Measurements from ENCODE around the gene TLE6.
"Not testable (repeated sequence)": the region's sequence is repeated elsewhere in the genome, so short reads cannot be mapped to it uniquely, and the experiment has no call there.

TLE6 gene

GRCh38 chr19:3006075-3006767 is 28.9 kb downstream of the TLE6 start:
- Histone ChIP-seq H3K9ac (ENCODE audit: low read depth, low read length) (no peak overlapping the region), H3K36me3 (ENCODE audit: insufficient read depth, low read length) (no peaks in the 10 kb centered on the region), H3K27me3 (ENCODE audit: control insufficient read depth, insufficient read depth, low read length) (peaks cover 14% of the 10 kb centered on the region), H3K9me3 (replicated peaks; ENCODE audit: low read length) (no peaks in the 10 kb centered on the region), H3K4me1 (ENCODE audit: control insufficient read depth, insufficient read depth, low read length) (no peaks in the 10 kb centered on the region), H3K4me3 (ENCODE audit: low read length) (no peak overlapping the region), H3K4me2 (ENCODE audit: low read length) (no peak overlapping the region)

- Histone ChIP-seq H3K4me1 (ENCODE audit: control insufficient read depth, insufficient read depth, low read length) (no peaks in the 10 kb centered on the region), H3K4me3 (ENCODE audit: low read length) (no peak overlapping the region), H3K27me3 (ENCODE audit: control insufficient read depth, insufficient read depth, low read length) (peaks cover 23% of the 10 kb centered on the region), H3K36me3 (ENCODE audit: insufficient read depth, low read length) (no peaks in the 10 kb centered on the region), H3K9me3 (replicated peaks; ENCODE audit: low read length) (no peaks in the 10 kb centered on the region), H3K4me2 (ENCODE audit: low read length) (no peak overlapping the region), H3K9ac (ENCODE audit: low read depth, low read length) (no peak overlapping the region)
Observed at GRCh38 chr19:3007975-3008374, 30.6 kb downstream of the TLE6 start.

GRCh38 chr19:3008994-3009393 is 31.6 kb downstream of the TLE6 start:
- no peaks in the 10 kb centered on the region for H3K9me3 ChIP-seq (replicated peaks; ENCODE audit: low read length)
- H3K4me3 ChIP-seq (ENCODE audit: low read length) = no peak overlapping the region
- no peak overlapping the region for H3K9ac ChIP-seq (ENCODE audit: low read depth, low read length)

GRCh38 chr19:3010871-3011270 is 33.5 kb downstream of the TLE6 start:
- H3K4me2 ChIP-seq (ENCODE audit: low read length) = no peak overlapping the region
- no peaks in the 10 kb centered on the region for H3K9me3 ChIP-seq (replicated peaks; ENCODE audit: low read length)
- H3K9ac ChIP-seq (ENCODE audit: low read depth, low read length) = no peak overlapping the region
- no peaks in the 10 kb centered on the region for H3K36me3 ChIP-seq (ENCODE audit: insufficient read depth, low read length)
- no peaks in the 10 kb centered on the region for H3K4me1 ChIP-seq (ENCODE audit: control insufficient read depth, insufficient read depth, low read length)
- H3K4me3 ChIP-seq (ENCODE audit: low read length) = no peak overlapping the region
- H3K27me3 ChIP-seq (ENCODE audit: control insufficient read depth, insufficient read depth, low read length) = peaks cover 16% of the 10 kb centered on the region

More at GRCh38 chr19:3008994-3009393, 31.6 kb downstream of the TLE6 start:
- Histone ChIP-seq H3K36me3 (ENCODE audit: insufficient read depth, low read length) (no peaks in the 10 kb centered on the region), H3K4me2 (ENCODE audit: low read length) (no peak overlapping the region), H3K4me1 (ENCODE audit: control insufficient read depth, insufficient read depth, low read length) (no peaks in the 10 kb centered on the region), H3K27me3 (ENCODE audit: control insufficient read depth, insufficient read depth, low read length) (peaks cover 25% of the 10 kb centered on the region)

- not testable (repeated sequence) for H3K4me1 ChIP-seq (ENCODE audit: control insufficient read depth, insufficient read depth, low read length); H3K4me2 ChIP-seq (ENCODE audit: low read length); H3K36me3 ChIP-seq (ENCODE audit: insufficient read depth, low read length); H3K9me3 ChIP-seq (replicated peaks; ENCODE audit: low read length); H3K4me3 ChIP-seq (ENCODE audit: low read length); H3K9ac ChIP-seq (ENCODE audit: low read depth, low read length)
- peaks cover 16% of the 10 kb centered on the region for H3K27me3 ChIP-seq (ENCODE audit: control insufficient read depth, insufficient read depth, low read length)
Observed at GRCh38 chr19:3012059-3012458, 34.7 kb downstream of the TLE6 start.

DNA sequence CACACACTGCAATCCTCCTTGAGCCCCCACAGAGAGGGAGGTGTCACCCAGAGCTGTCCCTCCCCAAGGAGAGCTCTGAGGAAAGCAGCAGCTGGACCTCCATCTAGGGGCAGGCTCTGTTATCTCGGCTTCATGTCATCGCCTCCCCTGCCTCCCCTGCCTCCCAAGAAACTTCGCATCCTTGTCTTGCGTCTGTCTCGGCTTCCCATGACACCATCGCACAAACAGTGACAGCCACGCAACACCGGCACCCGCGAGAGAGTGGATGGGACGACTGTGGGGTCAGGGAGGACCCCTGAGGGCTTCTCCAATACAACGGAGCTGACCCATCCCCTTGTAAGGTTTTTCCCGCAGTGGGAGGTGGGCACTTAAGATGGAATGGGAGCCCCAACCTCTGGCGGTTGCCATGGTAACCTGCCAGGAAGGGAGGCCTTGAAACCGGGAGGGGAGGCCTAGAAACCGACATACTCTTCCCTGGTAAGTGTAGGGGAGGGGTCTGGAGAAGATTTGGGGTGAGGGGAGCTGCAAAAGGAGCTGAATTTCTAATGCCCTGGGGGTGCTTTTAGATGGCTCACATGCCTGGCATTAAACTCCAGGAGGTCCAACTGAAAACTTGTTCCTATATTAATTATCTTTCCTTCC is 35.4 kb downstream of the TLE6 start:
- Histone ChIP-seq H3K4me1 (ENCODE audit: control insufficient read depth, insufficient read depth, low read length) (no peaks in the 10 kb centered on the region), H3K36me3 (ENCODE audit: insufficient read depth, low read length) (no peaks in the 10 kb centered on the region), H3K9me3 (replicated peaks; ENCODE audit: low read length) (no peaks in the 10 kb centered on the region), H3K4me3 (ENCODE audit: low read length) (no peak overlapping the region), H3K9ac (ENCODE audit: low read depth, low read length) (no peak overlapping the region), H3K4me2 (ENCODE audit: low read length) (no peak overlapping the region), H3K27me3 (ENCODE audit: control insufficient read depth, insufficient read depth, low read length) (peaks cover 16% of the 10 kb centered on the region)

- Histone ChIP-seq H3K36me3 (ENCODE audit: insufficient read depth, low read length) (no peaks in the 10 kb centered on the region), H3K4me1 (ENCODE audit: control insufficient read depth, insufficient read depth, low read length) (no peaks in the 10 kb centered on the region), H3K9ac (ENCODE audit: low read depth, low read length) (no peak overlapping the region), H3K4me2 (ENCODE audit: low read length) (no peak overlapping the region), H3K27me3 (ENCODE audit: control insufficient read depth, insufficient read depth, low read length) (peaks cover 16% of the 10 kb centered on the region), H3K4me3 (ENCODE audit: low read length) (no peak overlapping the region), H3K9me3 (replicated peaks; ENCODE audit: low read length) (no peaks in the 10 kb centered on the region)
Observed at GRCh38 chr19:3013263-3013725, 35.9 kb downstream of the TLE6 start.

DNA sequence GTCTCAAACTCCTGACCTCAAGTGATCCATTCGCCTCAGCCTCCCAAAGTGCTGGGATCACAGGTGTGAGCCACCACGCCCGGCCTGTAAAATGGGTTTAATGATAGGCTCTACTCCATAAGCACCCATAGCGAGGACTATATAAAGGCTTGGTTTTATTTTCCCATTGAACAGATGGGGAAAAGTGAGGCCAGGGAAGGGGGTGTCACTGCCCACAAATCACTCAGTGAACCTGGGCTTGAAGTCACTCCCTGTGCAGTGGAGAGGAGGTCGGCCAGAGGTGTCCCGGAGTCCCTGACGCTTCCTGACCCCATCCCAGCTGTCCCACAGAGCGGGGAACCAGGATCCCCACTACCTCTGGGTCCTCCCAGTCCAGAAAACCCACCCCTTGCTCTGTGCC is 36.8 kb downstream of the TLE6 start:
- Histone ChIP-seq H3K4me2 (ENCODE audit: low read length) (no peak overlapping the region), H3K9ac (ENCODE audit: low read depth, low read length) (no peak overlapping the region), H3K4me1 (ENCODE audit: control insufficient read depth, insufficient read depth, low read length) (no peaks in the 10 kb centered on the region), H3K4me3 (ENCODE audit: low read length) (no peak overlapping the region), H3K9me3 (replicated peaks; ENCODE audit: low read length) (no peaks in the 10 kb centered on the region), H3K27me3 (ENCODE audit: control insufficient read depth, insufficient read depth, low read length) (peaks cover 11% of the 10 kb centered on the region), H3K36me3 (ENCODE audit: insufficient read depth, low read length) (no peaks in the 10 kb centered on the region)

DNA sequence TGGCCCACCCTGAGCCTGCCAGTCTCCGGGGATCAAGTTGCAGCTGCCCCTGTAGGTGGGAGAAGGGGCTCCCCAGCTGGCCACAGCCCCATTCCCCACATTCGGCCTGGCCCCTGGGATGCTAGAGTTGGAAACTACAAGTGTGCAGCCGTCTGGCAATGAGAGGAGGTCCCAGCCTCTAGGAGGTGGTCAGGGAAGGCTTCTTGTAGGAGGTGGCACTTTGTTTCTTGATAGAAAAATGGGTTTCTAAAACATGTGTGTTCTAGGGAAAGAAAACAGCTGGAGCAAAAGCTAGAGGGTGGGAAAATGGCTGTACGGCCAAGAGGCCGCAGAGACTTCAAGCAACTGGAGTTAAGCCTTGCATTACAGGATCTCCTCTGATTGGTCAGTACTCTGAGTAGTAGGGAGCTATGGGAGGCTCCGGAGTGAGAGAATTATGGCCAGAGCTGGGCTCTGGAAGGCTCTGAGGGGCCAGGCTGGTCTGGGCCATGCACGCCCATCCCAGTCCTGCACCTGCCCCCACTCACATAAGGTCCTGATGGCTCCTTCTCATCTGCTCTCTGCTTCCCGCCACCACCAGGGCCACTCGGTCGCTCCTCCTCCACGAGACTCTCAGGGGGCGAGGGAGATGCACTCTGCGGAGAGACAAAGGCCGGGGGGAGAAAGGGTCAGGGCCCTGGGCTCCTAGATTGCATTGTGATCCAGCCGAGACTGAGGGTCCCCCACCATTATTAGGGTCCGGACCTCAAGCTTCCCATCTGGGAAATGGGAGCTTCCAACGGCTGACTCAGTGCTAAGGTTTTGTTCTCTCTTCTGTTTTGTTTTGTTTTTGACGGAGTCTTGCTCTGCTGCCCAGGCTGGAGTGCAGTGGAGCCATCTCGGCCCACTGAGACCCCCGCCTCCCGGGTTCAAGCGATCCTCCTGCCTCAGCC is 38.0 kb downstream of the TLE6 start:
- Histone ChIP-seq H3K9ac (ENCODE audit: low read depth, low read length) (no peak overlapping the region), H3K27me3 (ENCODE audit: control insufficient read depth, insufficient read depth, low read length) (peaks cover 11% of the 10 kb centered on the region), H3K4me1 (ENCODE audit: control insufficient read depth, insufficient read depth, low read length) (no peaks in the 10 kb centered on the region), H3K36me3 (ENCODE audit: insufficient read depth, low read length) (no peaks in the 10 kb centered on the region), H3K9me3 (replicated peaks; ENCODE audit: low read length) (no peaks in the 10 kb centered on the region), H3K4me3 (ENCODE audit: low read length) (no peak overlapping the region), H3K4me2 (ENCODE audit: low read length) (no peak overlapping the region)

GRCh38 chr19:3017923-3018322 is 40.6 kb downstream of the TLE6 start:
- H3K4me1 ChIP-seq (ENCODE audit: control insufficient read depth, insufficient read depth, low read length) = no peaks in the 10 kb centered on the region
- H3K4me2 ChIP-seq (ENCODE audit: low read length) = no peak overlapping the region
- H3K27me3 ChIP-seq (ENCODE audit: control insufficient read depth, insufficient read depth, low read length) = peaks cover 3% of the 10 kb centered on the region
- H3K4me3 ChIP-seq (ENCODE audit: low read length) = no peak overlapping the region
- no peaks in the 10 kb centered on the region for H3K36me3 ChIP-seq (ENCODE audit: insufficient read depth, low read length)
- no peaks in the 10 kb centered on the region for H3K9me3 ChIP-seq (replicated peaks; ENCODE audit: low read length)
- H3K9ac ChIP-seq (ENCODE audit: low read depth, low read length) = no peak overlapping the region

DNA sequence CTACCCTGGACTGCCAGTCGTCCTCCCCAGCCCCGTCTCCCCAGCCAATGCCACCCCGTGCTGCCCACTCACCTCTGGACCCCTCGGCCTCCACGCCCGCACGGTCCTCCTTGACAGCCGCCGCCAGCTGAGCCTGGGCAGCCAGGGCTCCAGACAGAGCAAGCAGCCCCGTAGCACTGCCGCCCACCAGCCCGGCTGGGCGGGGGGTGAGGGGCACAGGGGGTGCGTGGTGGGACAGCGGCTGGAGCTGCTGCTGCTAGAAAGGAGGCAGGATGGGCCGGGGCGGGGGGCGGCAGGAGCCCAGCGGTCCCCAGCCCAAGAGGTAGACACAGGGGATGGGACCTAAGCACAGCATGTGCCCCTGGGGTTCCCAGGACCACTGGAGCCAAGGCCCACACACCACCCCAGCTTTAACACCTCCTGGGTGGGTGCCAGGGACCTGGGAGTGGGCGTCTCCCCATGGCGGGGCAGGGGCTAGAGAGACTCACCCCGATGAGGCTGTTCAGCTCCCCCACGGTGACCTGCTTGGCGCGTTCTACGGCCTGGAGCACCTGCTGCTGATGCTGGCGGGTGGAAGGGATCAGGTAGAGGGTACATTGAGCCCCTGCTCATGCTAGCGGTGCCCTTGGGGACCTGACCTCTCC is 42.0 kb downstream of the TLE6 start:
- no peak overlapping the region for H3K4me3 ChIP-seq (ENCODE audit: low read length)
- peaks cover under 1% of the 10 kb centered on the region for H3K27me3 ChIP-seq (ENCODE audit: control insufficient read depth, insufficient read depth, low read length)
- H3K4me1 ChIP-seq (ENCODE audit: control insufficient read depth, insufficient read depth, low read length) = no peaks in the 10 kb centered on the region
- no peaks in the 10 kb centered on the region for H3K9me3 ChIP-seq (replicated peaks; ENCODE audit: low read length)
- H3K36me3 ChIP-seq (ENCODE audit: insufficient read depth, low read length) = no peaks in the 10 kb centered on the region
- no peak overlapping the region for H3K9ac ChIP-seq (ENCODE audit: low read depth, low read length)
- H3K4me2 ChIP-seq (ENCODE audit: low read length) = no peak overlapping the region

All from skeletal muscle satellite cell (primary cell).